Measurements from ENCODE around the gene CRAMP1. TPM values are rescaled to one million over a fixed set of nuclear protein-coding genes. Genes with fewer than 3 reads are reported as not detected.

The CRAMP1 gene
- total RNA-seq, 1 donor from 2014 or later: 10.7 TPM

DNA sequence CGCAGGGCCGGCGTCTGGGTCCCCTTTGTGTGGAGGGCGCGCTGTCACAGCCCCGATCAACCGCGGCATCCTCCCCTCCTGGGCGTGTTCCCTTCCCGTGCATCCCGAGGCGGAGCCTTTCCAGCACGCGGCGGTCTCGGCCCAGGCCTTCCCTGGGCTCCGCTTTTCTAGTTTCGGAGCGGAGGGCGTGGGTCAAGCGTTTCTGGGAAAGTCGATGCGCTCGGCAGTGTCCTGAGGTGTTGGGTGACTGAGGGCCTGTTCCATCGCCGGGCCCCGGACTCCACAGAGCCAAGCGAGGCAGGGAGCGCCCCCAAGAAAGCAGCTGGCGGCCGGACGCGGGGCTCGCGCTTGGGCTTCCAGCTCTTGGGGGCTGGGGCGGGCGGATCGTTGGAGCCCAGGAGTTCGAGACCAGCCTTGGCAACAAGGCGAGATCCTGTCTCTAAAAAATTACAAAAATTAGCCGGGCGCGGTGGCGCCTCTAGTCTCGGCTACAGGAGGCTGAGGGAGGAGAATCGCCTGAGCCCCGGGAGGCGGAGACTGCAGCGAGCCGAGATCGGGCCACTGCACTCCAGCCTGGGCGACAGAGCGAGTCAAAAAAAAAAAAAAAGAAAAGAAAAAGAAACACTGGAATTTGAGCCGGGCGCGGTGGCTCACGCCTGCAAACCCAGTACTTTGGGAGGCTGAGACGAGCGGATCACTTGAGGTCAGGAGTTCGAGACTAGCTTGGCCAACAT lies 1.1 kb upstream of the CRAMP1 start:
- Histone ChIP-seq H3K27me3 (ENCODE audit: control insufficient read depth, insufficient read depth, low read length) (no peaks in the 10 kb centered on the region), H3K4me3 (ENCODE audit: low read depth, low read length) (peak overlapping the region; percentile 90), H3K36me3 (ENCODE audit: control insufficient read depth, insufficient read depth, low read length) (no peaks in the 10 kb centered on the region)
- no peak for DNase-seq (ENCODE audit: low read depth)
- TF ChIP-seq, protein P1, sequence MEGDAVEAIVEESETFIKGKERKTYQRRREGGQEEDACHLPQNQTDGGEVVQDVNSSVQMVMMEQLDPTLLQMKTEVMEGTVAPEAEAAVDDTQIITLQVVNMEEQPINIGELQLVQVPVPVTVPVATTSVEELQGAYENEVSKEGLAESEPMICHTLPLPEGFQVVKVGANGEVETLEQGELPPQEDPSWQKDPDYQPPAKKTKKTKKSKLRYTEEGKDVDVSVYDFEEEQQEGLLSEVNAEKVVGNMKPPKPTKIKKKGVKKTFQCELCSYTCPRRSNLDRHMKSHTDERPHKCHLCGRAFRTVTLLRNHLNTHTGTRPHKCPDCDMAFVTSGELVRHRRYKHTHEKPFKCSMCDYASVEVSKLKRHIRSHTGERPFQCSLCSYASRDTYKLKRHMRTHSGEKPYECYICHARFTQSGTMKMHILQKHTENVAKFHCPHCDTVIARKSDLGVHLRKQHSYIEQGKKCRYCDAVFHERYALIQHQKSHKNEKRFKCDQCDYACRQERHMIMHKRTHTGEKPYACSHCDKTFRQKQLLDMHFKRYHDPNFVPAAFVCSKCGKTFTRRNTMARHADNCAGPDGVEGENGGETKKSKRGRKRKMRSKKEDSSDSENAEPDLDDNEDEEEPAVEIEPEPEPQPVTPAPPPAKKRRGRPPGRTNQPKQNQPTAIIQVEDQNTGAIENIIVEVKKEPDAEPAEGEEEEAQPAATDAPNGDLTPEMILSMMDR (IDR thresholded peaks at IDR 0.05; ENCODE audit: insufficient read depth, low read length, poor library complexity, severe bottlenecking): no peak

DNA sequence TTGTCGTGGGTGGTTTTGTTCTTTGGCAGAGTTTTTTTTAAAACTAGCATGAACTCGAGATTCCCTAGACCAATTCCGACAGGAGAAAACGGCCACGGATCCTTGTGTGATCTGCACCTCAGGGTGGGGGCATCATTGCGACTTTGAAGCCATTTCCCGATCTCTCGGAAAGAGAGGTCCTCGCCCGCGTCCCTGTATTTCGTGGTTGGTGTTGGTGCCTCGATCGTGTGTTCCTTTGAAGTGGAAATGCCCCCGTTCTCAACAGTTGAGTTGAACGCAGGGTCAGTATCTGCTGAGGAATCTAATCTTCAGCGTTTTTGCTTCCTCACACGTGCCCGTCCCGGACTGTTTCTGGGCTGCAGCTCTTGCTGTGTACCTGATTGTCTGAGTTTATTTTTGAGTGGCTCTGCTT lies 1.1 kb downstream of the CRAMP1 start:
- H3K27me3 ChIP-seq (ENCODE audit: control insufficient read depth, insufficient read depth, low read length): no peaks in the 10 kb centered on the region
- peak overlapping the region; percentile 92 for H3K4me3 ChIP-seq (ENCODE audit: low read depth, low read length)
- TF ChIP-seq, protein P1 (IDR thresholded peaks at IDR 0.05; ENCODE audit: insufficient read depth, low read length, poor library complexity, severe bottlenecking): no peak
- H3K36me3 ChIP-seq (ENCODE audit: control insufficient read depth, insufficient read depth, low read length): peaks cover 1% of the 10 kb centered on the region
- DNase-seq (ENCODE audit: low read depth): no peak

DNA sequence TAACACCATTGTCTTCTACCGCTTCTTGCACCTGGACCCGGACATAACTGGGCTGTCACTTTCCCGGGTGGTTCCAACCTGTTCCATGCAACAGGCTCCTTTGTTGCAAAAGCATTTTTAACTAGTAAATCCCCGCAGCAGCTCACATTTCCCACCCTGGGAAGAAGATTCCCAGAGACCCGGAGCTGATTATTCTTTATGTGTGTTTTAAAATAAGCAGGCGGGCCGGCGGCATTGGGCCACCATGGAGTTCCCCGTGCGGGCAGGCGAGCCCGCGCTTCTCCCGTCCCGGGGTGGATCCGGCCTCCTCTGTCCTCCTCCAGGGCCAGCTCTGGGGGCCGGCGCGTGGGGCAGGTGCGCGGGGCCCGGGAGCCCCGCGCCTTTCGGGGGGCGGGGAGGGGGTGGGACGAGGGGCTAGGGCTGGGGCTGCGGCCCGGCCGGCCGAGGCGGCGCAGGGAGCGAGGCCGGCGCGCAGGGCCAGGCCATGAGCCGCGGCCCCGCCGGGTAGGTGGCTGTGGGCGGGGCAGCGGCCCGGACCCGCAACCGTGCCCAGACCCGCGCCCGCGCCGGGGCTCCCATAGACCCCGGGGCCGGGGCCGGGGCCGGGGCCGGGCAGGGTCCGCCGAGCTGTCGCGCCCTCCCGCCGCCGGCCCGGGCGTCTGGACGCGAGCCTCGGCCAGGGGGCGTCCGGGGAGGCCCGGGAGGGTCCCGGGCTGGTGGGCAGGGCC lies 1.7 kb downstream of the CRAMP1 start:
- Histone ChIP-seq H3K4me3 (ENCODE audit: low read depth, low read length) (peak overlapping the region; percentile 92), H3K27me3 (ENCODE audit: control insufficient read depth, insufficient read depth, low read length) (no peaks in the 10 kb centered on the region), H3K36me3 (ENCODE audit: control insufficient read depth, insufficient read depth, low read length) (peaks cover 1% of the 10 kb centered on the region)
- TF ChIP-seq, protein P1 (IDR thresholded peaks at IDR 0.05; ENCODE audit: insufficient read depth, low read length, poor library complexity, severe bottlenecking): no peak
- no peak for DNase-seq (ENCODE audit: low read depth)

DNA sequence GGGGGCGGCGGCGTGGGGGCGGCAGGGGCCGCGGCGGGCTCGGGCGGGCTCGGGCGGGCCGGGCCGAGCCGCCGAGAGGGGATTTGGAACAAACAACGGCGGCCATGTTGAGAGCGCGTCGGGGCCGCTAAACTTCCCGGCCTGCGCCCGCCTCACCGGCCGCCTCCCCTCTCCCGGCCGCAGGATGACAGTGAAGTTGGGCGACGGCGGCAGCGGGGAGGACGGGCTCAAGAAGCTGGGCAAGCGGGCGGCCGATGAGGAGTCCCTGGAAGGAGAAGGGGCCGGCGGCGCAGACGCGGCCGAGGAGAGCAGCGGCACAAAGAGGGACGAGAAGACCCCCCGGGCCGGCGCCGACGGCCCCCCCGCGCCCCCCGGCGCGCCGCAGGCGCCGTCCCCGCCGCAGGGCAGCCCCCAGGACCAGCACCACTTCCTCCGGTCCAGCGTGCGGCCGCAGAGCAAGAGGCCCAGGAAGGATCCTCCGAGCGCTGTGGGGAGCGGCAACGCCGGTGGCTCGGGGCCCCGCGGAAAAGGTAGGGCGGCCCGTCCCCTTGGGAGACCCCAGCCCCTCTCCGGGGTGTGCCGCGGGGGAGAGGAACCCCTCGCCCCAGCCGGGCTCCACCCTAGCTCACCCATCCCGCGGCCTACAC lies 2.4 kb downstream of the CRAMP1 start:
- TF ChIP-seq, protein P1 (IDR thresholded peaks at IDR 0.05; ENCODE audit: insufficient read depth, low read length, poor library complexity, severe bottlenecking): no peak
- no peak for DNase-seq (ENCODE audit: low read depth)
- Histone ChIP-seq H3K4me3 (ENCODE audit: low read depth, low read length) (peak overlapping the region; percentile 92), H3K27me3 (ENCODE audit: control insufficient read depth, insufficient read depth, low read length) (no peaks in the 10 kb centered on the region), H3K36me3 (ENCODE audit: control insufficient read depth, insufficient read depth, low read length) (peaks cover 1% of the 10 kb centered on the region)

DNA sequence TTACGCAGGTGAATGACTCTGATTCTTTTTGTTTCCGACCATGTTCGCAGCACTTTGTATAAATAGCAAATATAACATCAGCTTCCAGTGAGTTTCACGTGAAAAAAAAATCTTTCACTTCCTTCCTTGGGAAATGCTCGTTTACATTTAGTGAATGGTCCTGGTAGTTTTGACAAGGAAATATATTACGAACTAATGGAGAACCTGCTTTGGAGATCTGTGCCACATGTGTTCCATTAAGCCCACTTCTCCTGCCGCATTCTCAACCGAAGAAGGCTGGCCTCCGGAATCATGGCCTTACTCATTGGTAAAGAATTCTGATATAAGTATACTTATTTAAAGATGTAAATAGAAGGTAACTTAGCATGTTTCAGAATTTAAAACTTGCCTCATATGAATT lies 3.6 kb downstream of the CRAMP1 start:
- Histone ChIP-seq H3K36me3 (ENCODE audit: control insufficient read depth, insufficient read depth, low read length) (peaks cover 3% of the 10 kb centered on the region), H3K4me3 (ENCODE audit: low read depth, low read length) (peak overlapping the region; percentile 92), H3K27me3 (ENCODE audit: control insufficient read depth, insufficient read depth, low read length) (no peaks in the 10 kb centered on the region)
- DNase-seq (ENCODE audit: low read depth): no peak
- TF ChIP-seq, protein P1 (IDR thresholded peaks at IDR 0.05; ENCODE audit: insufficient read depth, low read length, poor library complexity, severe bottlenecking): no peak

Measured in kidney epithelial cell (primary cell).